ENCODE measurements around the gene SHANK3.

Gene SHANK3

DNA sequence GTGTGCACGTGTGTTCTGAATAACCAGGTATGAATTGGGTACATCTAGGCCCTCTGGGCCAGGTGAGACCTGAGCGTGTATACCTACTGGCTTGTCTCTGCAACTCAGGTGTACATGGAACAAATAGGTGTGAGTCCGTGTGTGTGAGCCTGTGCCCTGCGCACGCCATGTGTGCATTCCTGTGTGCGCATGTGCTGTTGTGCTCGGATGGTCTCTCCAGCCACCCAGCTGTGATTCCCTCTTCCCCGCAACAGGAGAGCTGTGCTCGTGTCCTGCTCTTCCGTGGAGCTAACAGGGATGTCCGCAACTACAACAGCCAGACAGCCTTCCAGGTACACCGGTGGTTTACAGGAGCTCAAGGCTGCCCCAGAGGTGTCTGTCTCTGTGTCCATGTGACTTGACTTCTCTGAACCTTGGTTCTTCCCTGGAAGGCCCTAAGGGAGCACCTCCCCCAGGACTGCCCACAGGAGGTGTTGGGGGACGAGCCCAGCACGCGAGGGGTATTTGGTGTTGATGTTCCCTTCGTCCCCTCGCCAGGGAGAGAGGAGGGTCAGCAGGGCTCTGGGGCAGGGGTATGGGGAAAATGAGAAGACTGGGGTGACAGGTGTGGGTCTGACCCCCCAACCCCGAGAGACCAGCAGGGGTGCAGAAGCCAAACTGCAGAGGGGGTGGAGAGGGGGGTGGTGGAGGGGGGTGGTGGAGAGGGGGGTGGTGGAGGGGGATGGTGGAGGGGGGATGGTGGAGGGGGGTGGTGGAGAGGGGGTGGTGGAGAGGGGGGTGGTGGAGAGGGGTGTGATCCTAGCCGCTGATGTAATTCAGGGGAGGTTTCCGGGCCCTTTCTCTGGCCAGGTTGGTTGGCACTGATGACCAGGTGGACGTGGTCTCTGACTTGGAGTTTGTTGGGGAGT is 10.7 kb downstream of the SHANK3 start:
- TF ChIP-seq CTCF (conservative IDR thresholded peaks at IDR 0.05; ENCODE audit: low read depth): no peak
- DNase-seq (ENCODE audit: low spot score): no peak
- CTCF ChIA-PET: no interaction called here

GRCh38 chr22:50683994-50684371 is 11.4 kb downstream of the SHANK3 start:
- ChIA-PET CTCF (no interaction called here), POLR2A (ENCODE audit: low non-redundant PET) (no interaction called here)
- no peak for TF ChIP-seq CTCF (conservative IDR thresholded peaks at IDR 0.05; ENCODE audit: low read depth)
- H3K27ac ChIP-seq: peak overlapping the region; percentile 67
- peak; percentile 36 for DNase-seq (ENCODE audit: low spot score)

More for the DNA sequence above, 10.7 kb downstream of the SHANK3 start:
- POLR2A ChIA-PET (ENCODE audit: low non-redundant PET): no interaction called here
- H3K27ac ChIP-seq: peak overlapping the region; percentile 67

GRCh38 chr22:50684501-50684900 is 11.9 kb downstream of the SHANK3 start:
- ChIA-PET POLR2A (ENCODE audit: low non-redundant PET) (no interaction called here), CTCF (interaction anchor here (0.6 to 0.7 kb wide), 2 partner anchors 23 to 73 kb away, joined by 3 read pairs; no protein-coding TSS in a partner anchor)
- peak overlapping the region; percentile 67 for H3K27ac ChIP-seq
- no peak for DNase-seq (ENCODE audit: low spot score)
- TF ChIP-seq CTCF (conservative IDR thresholded peaks at IDR 0.05; ENCODE audit: low read depth): no peak

DNA sequence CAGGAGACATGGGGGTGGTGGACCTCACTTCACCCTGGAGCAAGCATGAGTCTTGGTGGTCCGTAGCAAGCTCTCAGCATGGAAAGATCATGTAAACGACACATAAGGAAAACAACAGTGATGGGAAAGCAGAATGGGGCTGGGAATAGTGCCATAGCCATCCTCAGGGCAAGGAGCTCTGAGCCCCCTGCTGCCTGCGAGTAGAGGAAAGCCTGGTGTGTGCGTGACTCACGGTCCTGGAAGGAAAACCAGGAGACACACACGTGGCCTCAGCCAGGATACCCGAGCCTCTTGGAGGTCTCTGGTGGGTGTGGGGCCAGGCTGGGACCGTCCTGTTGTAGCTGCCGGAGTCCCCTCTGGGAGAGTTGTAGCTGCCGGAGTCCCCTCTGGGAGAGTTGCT is 12.4 kb downstream of the SHANK3 start:
- no peak overlapping the region for H3K27ac ChIP-seq
- no peak for DNase-seq (ENCODE audit: low spot score)
- POLR2A ChIA-PET (ENCODE audit: low non-redundant PET): no interaction called here
- CTCF ChIA-PET: interaction anchor here (0.6 to 0.7 kb wide), 2 partner anchors 23 to 72 kb away, joined by 3 read pairs; no protein-coding TSS in a partner anchor
- TF ChIP-seq CTCF (conservative IDR thresholded peaks at IDR 0.05; ENCODE audit: low read depth): no peak

- TF ChIP-seq CTCF (conservative IDR thresholded peaks at IDR 0.05; ENCODE audit: low read depth): no peak
- ChIA-PET CTCF (no interaction called here), POLR2A (ENCODE audit: low non-redundant PET) (no interaction called here)
- no peak for DNase-seq (ENCODE audit: low spot score)
- no peak overlapping the region for H3K27ac ChIP-seq
Measured at GRCh38 chr22:50686794-50687193, 14.2 kb downstream of the SHANK3 start.

GRCh38 chr22:50687829-50688228 is 15.2 kb downstream of the SHANK3 start:
- ChIA-PET POLR2A (ENCODE audit: low non-redundant PET) (no interaction called here), CTCF (interaction anchor here (0.6 kb wide), 1 partner anchor 673 kb away, joined by 3 read pairs; no protein-coding TSS in a partner anchor)
- no peak for DNase-seq (ENCODE audit: low spot score)
- no peak for TF ChIP-seq CTCF (conservative IDR thresholded peaks at IDR 0.05; ENCODE audit: low read depth)
- H3K27ac ChIP-seq: no peak overlapping the region

Data from RWPE1 (cell line).